ENCODE data around the gene ENDOD1. TPM values are rescaled to one million over a fixed set of nuclear protein-coding genes. Genes with fewer than 3 reads are reported as not detected.
A peak's percentile ranks its signal among the peaks of the same experiment; 100 is the strongest.
"Not testable (repeated sequence)": the region's sequence is repeated elsewhere in the genome, so short reads cannot be mapped to it uniquely, and the experiment has no call there.

Gene ENDOD1
- total RNA-seq, 4 donors from 2014 or later = 18.2 to 59.1 (median 27.3) TPM

- DNase-seq (ENCODE audit: low spot score) = no peak
- ATAC-seq (ENCODE audit: low FRiP score) = no peak
- TF ChIP-seq, protein P1, sequence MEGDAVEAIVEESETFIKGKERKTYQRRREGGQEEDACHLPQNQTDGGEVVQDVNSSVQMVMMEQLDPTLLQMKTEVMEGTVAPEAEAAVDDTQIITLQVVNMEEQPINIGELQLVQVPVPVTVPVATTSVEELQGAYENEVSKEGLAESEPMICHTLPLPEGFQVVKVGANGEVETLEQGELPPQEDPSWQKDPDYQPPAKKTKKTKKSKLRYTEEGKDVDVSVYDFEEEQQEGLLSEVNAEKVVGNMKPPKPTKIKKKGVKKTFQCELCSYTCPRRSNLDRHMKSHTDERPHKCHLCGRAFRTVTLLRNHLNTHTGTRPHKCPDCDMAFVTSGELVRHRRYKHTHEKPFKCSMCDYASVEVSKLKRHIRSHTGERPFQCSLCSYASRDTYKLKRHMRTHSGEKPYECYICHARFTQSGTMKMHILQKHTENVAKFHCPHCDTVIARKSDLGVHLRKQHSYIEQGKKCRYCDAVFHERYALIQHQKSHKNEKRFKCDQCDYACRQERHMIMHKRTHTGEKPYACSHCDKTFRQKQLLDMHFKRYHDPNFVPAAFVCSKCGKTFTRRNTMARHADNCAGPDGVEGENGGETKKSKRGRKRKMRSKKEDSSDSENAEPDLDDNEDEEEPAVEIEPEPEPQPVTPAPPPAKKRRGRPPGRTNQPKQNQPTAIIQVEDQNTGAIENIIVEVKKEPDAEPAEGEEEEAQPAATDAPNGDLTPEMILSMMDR (IDR thresholded peaks at IDR 0.05) = no peak
Measured at GRCh38 chr11:95128602-95129001, 39.0 kb downstream of the ENDOD1 start.

DNA sequence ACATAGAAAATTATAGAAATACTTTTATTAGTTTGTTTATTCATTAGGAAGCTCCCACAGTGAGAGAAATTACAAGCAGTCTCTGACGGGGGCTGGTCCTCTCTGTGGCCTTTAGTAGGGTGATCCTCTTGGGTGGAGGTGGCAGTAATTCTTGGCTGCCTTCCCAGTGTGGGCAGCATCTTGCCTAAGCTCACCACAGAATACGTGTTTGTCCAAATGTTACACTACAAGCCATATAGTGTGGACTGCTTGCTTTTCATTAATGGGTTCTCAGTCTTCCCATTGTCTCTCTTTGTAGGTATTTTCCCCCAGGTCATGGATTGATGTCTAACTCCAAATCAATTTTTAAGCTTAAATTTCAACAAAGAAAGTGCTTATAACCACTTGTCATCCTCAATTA, 43.3 kb downstream of the ENDOD1 start:
- TF ChIP-seq, protein P1 (IDR thresholded peaks at IDR 0.05) = no peak
- no peak for ATAC-seq (ENCODE audit: low FRiP score)
- no peak for DNase-seq (ENCODE audit: low spot score)

DNA sequence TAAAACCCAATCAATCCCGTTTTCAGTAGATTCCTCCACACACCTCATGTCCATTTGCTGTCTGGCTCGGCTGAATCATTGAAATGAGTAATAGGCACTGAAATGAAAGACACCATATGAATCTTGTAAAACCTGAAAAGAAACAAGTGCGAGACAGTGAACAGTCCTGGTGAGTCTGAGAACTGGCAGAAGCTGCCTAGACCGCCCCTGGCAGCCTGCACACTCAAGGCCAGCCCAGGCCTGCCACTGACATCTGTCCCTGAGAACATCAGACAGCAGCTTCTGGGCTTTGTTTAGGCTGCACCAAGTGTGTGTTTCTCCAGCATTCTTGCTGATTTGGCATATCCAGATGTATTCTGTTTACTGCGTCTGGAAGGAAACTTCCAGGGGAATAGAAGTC, 44.8 kb downstream of the ENDOD1 start:
- TF ChIP-seq, protein P1 (IDR thresholded peaks at IDR 0.05) = no peak
- no peak for DNase-seq (ENCODE audit: low spot score)
- ATAC-seq (ENCODE audit: low FRiP score) = peak; percentile 92

DNA sequence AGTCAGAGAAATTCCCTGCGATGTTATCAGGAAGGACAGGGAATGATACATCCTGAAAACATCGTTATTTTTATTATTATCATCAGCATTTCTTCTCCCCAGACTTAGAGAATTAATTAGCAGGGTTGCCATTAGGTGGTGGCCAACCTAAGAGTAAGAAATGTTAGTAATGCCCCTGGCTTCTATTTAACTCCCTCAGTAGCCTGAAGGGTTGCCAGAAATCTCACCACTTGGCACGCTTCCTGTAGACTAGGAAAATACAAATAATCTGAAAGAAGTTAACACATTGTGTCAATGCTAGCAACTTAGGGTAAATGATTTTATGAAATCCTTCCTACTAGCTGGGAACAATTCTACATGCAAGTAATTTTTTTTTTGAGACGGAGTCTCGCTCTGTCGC, 45.5 kb downstream of the ENDOD1 start:
- TF ChIP-seq, protein P1 (IDR thresholded peaks at IDR 0.05) = no peak
- DNase-seq (ENCODE audit: low spot score) (no peak), ATAC-seq (ENCODE audit: low FRiP score) (no peak)

DNA sequence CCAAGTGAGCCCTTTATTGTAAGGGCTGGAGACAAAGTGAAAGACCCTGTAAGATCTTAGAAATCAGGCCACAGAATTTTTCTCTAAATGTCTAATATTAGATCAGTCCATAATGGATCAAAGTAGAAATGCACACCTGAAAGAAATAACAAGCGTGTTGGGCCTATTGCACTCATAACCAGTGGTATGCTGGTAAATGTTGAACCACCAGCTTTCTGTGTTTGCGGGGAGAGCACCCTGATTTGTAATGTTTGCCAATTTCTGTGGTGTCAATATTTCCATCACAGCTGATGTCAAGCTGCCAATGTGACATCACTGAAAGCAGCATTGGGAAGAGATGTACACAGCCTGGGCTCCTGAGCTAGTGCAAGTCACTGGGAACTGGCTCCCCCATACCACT, 46.2 kb downstream of the ENDOD1 start:
- TF ChIP-seq, protein P1 (IDR thresholded peaks at IDR 0.05) = no peak
- ATAC-seq (ENCODE audit: low FRiP score) = no peak
- DNase-seq (ENCODE audit: low spot score) = no peak

GRCh38 chr11:95136747-95137146, 47.1 kb downstream of the ENDOD1 start:
- ATAC-seq (ENCODE audit: low FRiP score); DNase-seq (ENCODE audit: low spot score): not testable (repeated sequence)

DNA sequence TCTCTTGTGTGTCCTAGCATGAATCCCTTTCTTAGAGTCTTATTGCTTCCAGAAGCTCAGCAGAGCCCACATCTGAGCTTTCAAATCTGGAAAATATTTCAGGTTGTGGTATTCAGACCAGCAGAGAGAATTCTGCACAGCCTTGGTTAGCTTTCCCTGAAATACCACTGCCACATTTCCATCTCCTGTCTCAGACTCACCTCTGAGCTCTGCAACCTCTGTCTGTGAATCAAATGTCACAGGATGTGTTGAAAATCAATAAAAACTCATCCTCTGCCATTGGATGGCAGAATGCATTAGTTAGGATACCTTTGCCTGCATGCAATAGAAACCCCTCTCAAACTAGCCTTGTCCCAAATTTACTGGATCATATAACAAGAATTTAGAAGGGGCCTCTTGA, 47.7 kb downstream of the ENDOD1 start:
- DNase-seq (ENCODE audit: low spot score) (no peak), ATAC-seq (ENCODE audit: low FRiP score) (no peak)
- TF ChIP-seq, protein P1 (IDR thresholded peaks at IDR 0.05) = no peak

DNA sequence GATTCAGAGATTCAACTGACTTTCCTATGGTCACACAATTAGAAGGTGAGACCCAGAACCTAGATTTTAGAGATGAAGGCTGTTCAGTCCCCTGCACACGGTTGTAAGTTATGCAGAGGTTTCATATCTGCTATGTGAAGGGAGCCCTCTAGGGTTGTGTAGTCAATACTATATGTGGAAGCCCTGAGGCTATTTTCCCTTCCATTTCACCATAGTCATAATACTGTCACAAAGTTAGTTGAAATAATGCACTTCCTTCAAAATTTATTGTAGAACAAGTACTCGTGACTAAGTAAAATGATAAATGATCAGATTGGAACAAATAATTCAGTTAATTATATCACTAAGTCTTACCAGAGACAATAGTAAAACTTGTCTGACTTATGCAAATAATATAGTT, 48.8 kb downstream of the ENDOD1 start:
- TF ChIP-seq, protein P1 (IDR thresholded peaks at IDR 0.05) = no peak
- DNase-seq (ENCODE audit: low spot score) (no peak), ATAC-seq (ENCODE audit: low FRiP score) (no peak)
